ENCODE measurements around the gene FOXJ3. TPM values are rescaled to one million over a fixed set of nuclear protein-coding genes. Genes with fewer than 3 reads are reported as not detected.

FOXJ3 gene
- total RNA-seq, 2 experiments from 2014 or later: 41.5 to 44.5 TPM

GRCh38 chr1:42142894-42143675, 191.9 kb downstream of the FOXJ3 start:
- DNase-seq (no peak), ATAC-seq (no peak)
- no peaks in the 10 kb centered on the region for H3K9me3 Mint-ChIP-seq (ENCODE audit: insufficient read depth)
- peaks cover 6% of the 10 kb centered on the region for H3K4me1 Mint-ChIP-seq (ENCODE audit: low read depth)
- H3K36me3 Mint-ChIP-seq (ENCODE audit: low read depth): no peaks in the 10 kb centered on the region
- H3K27me3 Mint-ChIP-seq (ENCODE audit: low read depth): no peaks in the 10 kb centered on the region
- H3K4me3 Mint-ChIP-seq: no peak overlapping the region
- no peak overlapping the region for H3K27ac Mint-ChIP-seq
- POLR2A ChIA-PET: interaction anchor here (1.1 kb wide), 1 partner anchor 312 kb away, joined by 3 read pairs; no protein-coding TSS in a partner anchor
- CTCF ChIA-PET: interaction anchor here (2.9 kb wide), 1 partner anchor 30 kb away, joined by 11 read pairs; no protein-coding TSS in a partner anchor

GRCh38 chr1:42141978-42142377, 193.1 kb downstream of the FOXJ3 start:
- Mint-ChIP-seq H3K9me3 (ENCODE audit: insufficient read depth) (no peaks in the 10 kb centered on the region), H3K4me1 (ENCODE audit: low read depth) (peaks cover 6% of the 10 kb centered on the region), H3K27ac (no peak overlapping the region), H3K27me3 (ENCODE audit: low read depth) (no peaks in the 10 kb centered on the region), H3K36me3 (ENCODE audit: low read depth) (no peaks in the 10 kb centered on the region), H3K4me3 (no peak overlapping the region)
- ChIA-PET POLR2A (no interaction called here), CTCF (interaction anchor here (2.9 kb wide), 1 partner anchor 31 kb away, joined by 11 read pairs; no protein-coding TSS in a partner anchor)
- no peak for DNase-seq
- ATAC-seq: no peak

GRCh38 chr1:42140191-42140590, 194.8 kb downstream of the FOXJ3 start:
- Mint-ChIP-seq H3K27me3 (ENCODE audit: low read depth) (peaks cover 2% of the 10 kb centered on the region), H3K9me3 (ENCODE audit: insufficient read depth) (no peaks in the 10 kb centered on the region), H3K4me3 (no peak overlapping the region), H3K36me3 (ENCODE audit: low read depth) (no peaks in the 10 kb centered on the region), H3K27ac (no peak overlapping the region), H3K4me1 (ENCODE audit: low read depth) (peaks cover 6% of the 10 kb centered on the region)
- CTCF ChIA-PET: no interaction called here
- POLR2A ChIA-PET: no interaction called here
- ATAC-seq (no peak), DNase-seq (no peak)

- Mint-ChIP-seq H3K27ac (no peak overlapping the region), H3K36me3 (ENCODE audit: low read depth) (no peaks in the 10 kb centered on the region), H3K4me3 (no peak overlapping the region), H3K27me3 (ENCODE audit: low read depth) (peaks cover 2% of the 10 kb centered on the region), H3K9me3 (ENCODE audit: insufficient read depth) (no peaks in the 10 kb centered on the region), H3K4me1 (ENCODE audit: low read depth) (peaks cover 6% of the 10 kb centered on the region)
- ChIA-PET POLR2A (no interaction called here), CTCF (no interaction called here)
- no peak for DNase-seq
- no peak for ATAC-seq
Measured at GRCh38 chr1:42139444-42139843, 195.6 kb downstream of the FOXJ3 start.

GRCh38 chr1:42138586-42138985, 196.4 kb downstream of the FOXJ3 start:
- Mint-ChIP-seq H3K4me1 (ENCODE audit: low read depth) (peaks cover 5% of the 10 kb centered on the region), H3K27ac (no peak overlapping the region), H3K4me3 (no peak overlapping the region), H3K9me3 (ENCODE audit: insufficient read depth) (no peaks in the 10 kb centered on the region), H3K36me3 (ENCODE audit: low read depth) (no peaks in the 10 kb centered on the region), H3K27me3 (ENCODE audit: low read depth) (peaks cover 2% of the 10 kb centered on the region)
- ChIA-PET POLR2A (no interaction called here), CTCF (interaction anchor here (1.0 kb wide), 1 partner anchor 35 kb away, joined by 3 read pairs; no protein-coding TSS in a partner anchor)
- DNase-seq (no peak), ATAC-seq (no peak)

- Mint-ChIP-seq H3K27me3 (ENCODE audit: low read depth) (peaks cover 2% of the 10 kb centered on the region), H3K36me3 (ENCODE audit: low read depth) (no peaks in the 10 kb centered on the region), H3K4me1 (ENCODE audit: low read depth) (no peaks in the 10 kb centered on the region), H3K27ac (no peak overlapping the region), H3K9me3 (ENCODE audit: insufficient read depth) (no peaks in the 10 kb centered on the region), H3K4me3 (no peak overlapping the region)
- POLR2A ChIA-PET: no interaction called here
- ATAC-seq (no peak), DNase-seq (no peak)
- CTCF ChIA-PET: interaction anchor here (1.0 kb wide), 1 partner anchor 36 kb away, joined by 3 read pairs; no protein-coding TSS in a partner anchor
Measured at GRCh38 chr1:42137766-42138165, 197.3 kb downstream of the FOXJ3 start.

GRCh38 chr1:42136466-42136865, 198.6 kb downstream of the FOXJ3 start:
- no peak for ATAC-seq
- CTCF ChIA-PET: interaction anchor here (1.9 kb wide), 1 partner anchor 37 kb away, joined by 8 read pairs; no protein-coding TSS in a partner anchor
- peaks cover 2% of the 10 kb centered on the region for H3K27me3 Mint-ChIP-seq (ENCODE audit: low read depth)

GRCh38 chr1:42135426-42135825, 199.6 kb downstream of the FOXJ3 start:
- Mint-ChIP-seq H3K27ac (no peak overlapping the region), H3K9me3 (ENCODE audit: insufficient read depth) (no peaks in the 10 kb centered on the region), H3K4me3 (no peak overlapping the region), H3K4me1 (ENCODE audit: low read depth) (no peaks in the 10 kb centered on the region), H3K36me3 (ENCODE audit: low read depth) (no peaks in the 10 kb centered on the region), H3K27me3 (ENCODE audit: low read depth) (peaks cover 2% of the 10 kb centered on the region)
- ATAC-seq: no peak
- DNase-seq: no peak
- CTCF ChIA-PET: interaction anchor here (1.9 kb wide), 1 partner anchor 38 kb away, joined by 8 read pairs; no protein-coding TSS in a partner anchor
- POLR2A ChIA-PET: no interaction called here

More at GRCh38 chr1:42136466-42136865, 198.6 kb downstream of the FOXJ3 start:
- no peaks in the 10 kb centered on the region for H3K4me1 Mint-ChIP-seq (ENCODE audit: low read depth)
- H3K4me3 Mint-ChIP-seq: no peak overlapping the region
- H3K27ac Mint-ChIP-seq: no peak overlapping the region
- H3K36me3 Mint-ChIP-seq (ENCODE audit: low read depth): no peaks in the 10 kb centered on the region
- no peak for DNase-seq
- H3K9me3 Mint-ChIP-seq (ENCODE audit: insufficient read depth): no peaks in the 10 kb centered on the region
- POLR2A ChIA-PET: no interaction called here

- Mint-ChIP-seq H3K27me3 (ENCODE audit: low read depth) (peaks cover 7% of the 10 kb centered on the region), H3K36me3 (ENCODE audit: low read depth) (no peaks in the 10 kb centered on the region), H3K9me3 (ENCODE audit: insufficient read depth) (no peaks in the 10 kb centered on the region), H3K4me1 (ENCODE audit: low read depth) (no peaks in the 10 kb centered on the region), H3K4me3 (no peak overlapping the region), H3K27ac (no peak overlapping the region)
- DNase-seq: no peak
- ChIA-PET CTCF (no interaction called here), POLR2A (no interaction called here)
- ATAC-seq: no peak
Measured at GRCh38 chr1:42133809-42134526, 201.1 kb downstream of the FOXJ3 start.

- CTCF ChIA-PET: no interaction called here
- no peaks in the 10 kb centered on the region for H3K9me3 Mint-ChIP-seq (ENCODE audit: insufficient read depth)
- peaks cover 12% of the 10 kb centered on the region for H3K27me3 Mint-ChIP-seq (ENCODE audit: low read depth)
- no peak overlapping the region for H3K4me3 Mint-ChIP-seq
- no peaks in the 10 kb centered on the region for H3K36me3 Mint-ChIP-seq (ENCODE audit: low read depth)
- H3K4me1 Mint-ChIP-seq (ENCODE audit: low read depth): no peaks in the 10 kb centered on the region
- ATAC-seq (no peak), DNase-seq (no peak)
- no peak overlapping the region for H3K27ac Mint-ChIP-seq
- POLR2A ChIA-PET: no interaction called here
Measured at GRCh38 chr1:42133390-42133789, 201.6 kb downstream of the FOXJ3 start.

GRCh38 chr1:42130061-42130660, 204.9 kb downstream of the FOXJ3 start:
- CTCF ChIA-PET: no interaction called here
- Mint-ChIP-seq H3K27ac (no peak overlapping the region), H3K27me3 (ENCODE audit: low read depth) (peaks cover 17% of the 10 kb centered on the region), H3K4me3 (no peak overlapping the region), H3K4me1 (ENCODE audit: low read depth) (no peaks in the 10 kb centered on the region), H3K36me3 (ENCODE audit: low read depth) (no peaks in the 10 kb centered on the region), H3K9me3 (ENCODE audit: insufficient read depth) (no peaks in the 10 kb centered on the region)
- POLR2A ChIA-PET: no interaction called here
- DNase-seq: no peak
- ATAC-seq: no peak

GRCh38 chr1:42128964-42129363, 206.1 kb downstream of the FOXJ3 start:
- H3K9me3 Mint-ChIP-seq (ENCODE audit: insufficient read depth): no peaks in the 10 kb centered on the region
- no peak overlapping the region for H3K27ac Mint-ChIP-seq
- ChIA-PET POLR2A (no interaction called here), CTCF (no interaction called here)
- no peak for DNase-seq
- H3K36me3 Mint-ChIP-seq (ENCODE audit: low read depth): no peaks in the 10 kb centered on the region
- H3K4me3 Mint-ChIP-seq: no peak overlapping the region
- ATAC-seq: no peak
- no peaks in the 10 kb centered on the region for H3K4me1 Mint-ChIP-seq (ENCODE audit: low read depth)
- peaks cover 17% of the 10 kb centered on the region for H3K27me3 Mint-ChIP-seq (ENCODE audit: low read depth)
